GM12878 (cell line): ENCODE measurements around the gene DOK7. TPM values are rescaled to one million over a fixed set of nuclear protein-coding genes. Genes with fewer than 3 reads are reported as not detected.

ENCODE experiments used
- ATAC-seq: fragments of 200-7000 bp; cut with Tn5 transposase; 3 replicates; pipeline ENCODE4 v1.9.1; 2020; ENCODE audit warnings: mild to moderate bottlenecking, moderate library complexity
- BruUV-seq: library from RNA; stranded (reverse); fragments of 400-500 nt; replicated peaks from 2 replicates; lab custom pipeline; 2021; lab: Mats Ljungman, UMichigan
- CTCF ChIA-PET: fragments of 300-600 bp; sonication (Branson Sonifier 250); formaldehyde crosslinking; extraction: SDS; loops from one replicate; lab custom pipeline; 2021; ENCODE audit warnings: inconsistent platforms; lab: Yijun Ruan, JAX
- POLR2A ChIA-PET: fragments of 350-600 bp; formaldehyde crosslinking; extraction: SDS; loops from one replicate; lab custom pipeline; 2021; ENCODE audit warnings: inconsistent platforms; lab: Charles Lee
- RAD21 ChIA-PET: fragments of 300-600 bp; sonication (Branson Sonifier 250); formaldehyde crosslinking; loops from one replicate; lab custom pipeline; 2023; ENCODE audit warnings: antibody characterized with exemption; ENCODE audit not compliant: unreplicated experiment; lab: Charles Lee
- SMC1A ChIA-PET: fragments of 300-600 bp; sonication (Branson Sonifier 250); formaldehyde crosslinking; loops from one replicate; lab custom pipeline; 2023; ENCODE audit not compliant: unreplicated experiment, uncharacterized antibody; lab: Charles Lee
- DNase-seq: peaks from one replicate; pipeline ENCODE4 v3.0.0-alpha.2; 2011; ENCODE audit warnings: low read depth, low spot score
- FAIRE-seq: peaks from 3 replicates; lab custom pipeline; 2011; peaks lifted over from hg19 to GRCh38; lab: Jason Lieb, UNC
- H2AFZ ChIP-seq: 2 replicates; pipeline ENCODE4 v1.6.0; 2011; ENCODE audit warnings: low read depth, low read length, control low read depth; ENCODE audit not compliant: control insufficient read depth
- H3K27ac ChIP-seq: 2 replicates; pipeline ENCODE4 v1.5.1; 2011; ENCODE audit warnings: control low read depth; ENCODE audit not compliant: control insufficient read depth, insufficient read depth
- H3K27me3 ChIP-seq, 2 experiments: replicated peaks in 1 of 2; 2 replicates each; pipeline versions ENCODE4 v1.6.0 to v1.6.1; 2011; ENCODE audit warnings: low read length in 1 of 2; ENCODE audit not compliant: control insufficient read depth in 2 of 2, insufficient read depth in 2 of 2
- H3K36me3 ChIP-seq, 2 experiments: 2 replicates each; pipeline ENCODE4 v1.5.1; 2011; ENCODE audit warnings: low read length in 1 of 2; ENCODE audit not compliant: control insufficient read depth in 2 of 2, insufficient read depth in 2 of 2
- H3K4me1 ChIP-seq: 2 replicates; pipeline ENCODE4 v1.6.1; 2011; ENCODE audit warnings: mild to moderate bottlenecking, low read length, moderate library complexity, mixed read lengths; ENCODE audit not compliant: control insufficient read depth, insufficient read depth
- H3K4me2 ChIP-seq: 2 replicates; pipeline ENCODE4 v1.6.0; 2011; ENCODE audit warnings: control low read depth; ENCODE audit not compliant: control insufficient read depth, insufficient read depth
- H3K4me3 ChIP-seq: fragments of 200-600 bp; sonication (generic); 2 replicates; pipeline ENCODE4 v1.5.1; 2016
- H3K79me2 ChIP-seq: 2 replicates; pipeline ENCODE4 v1.6.0; 2011; ENCODE audit warnings: low read length; ENCODE audit not compliant: control insufficient read depth, insufficient read depth
- H3K9ac ChIP-seq: 2 replicates; pipeline ENCODE4 v1.8.0; 2011; ENCODE audit warnings: low read length, control low read depth, mixed read lengths; ENCODE audit not compliant: control insufficient read depth, insufficient read depth
- H3K9me3 ChIP-seq: replicated peaks from 3 replicates; pipeline ENCODE4 v1.5.1; 2011; ENCODE audit warnings: mild to moderate bottlenecking, low read length; ENCODE audit not compliant: control insufficient read depth, insufficient read depth
- H4K20me1 ChIP-seq: 2 replicates; pipeline ENCODE4 v1.6.0; 2011; ENCODE audit not compliant: control insufficient read depth, insufficient read depth
- E4F1 ChIP-seq: fragments of 450-650 bp; IDR thresholded peaks from 2 replicates; pipeline ENCODE4 v1.6.1; 2018; ENCODE audit warnings: borderline replicate concordance, mild to moderate bottlenecking; ENCODE audit not compliant: partially characterized antibody
- MTA2 ChIP-seq: fragments of 450-650 bp; IDR thresholded peaks from 2 replicates; pipeline ENCODE4 v1.6.1; 2016; ENCODE audit warnings: low read depth, mild to moderate bottlenecking, moderate library complexity
- NBN ChIP-seq: fragments of 450-650 bp; IDR thresholded peaks from 2 replicates; pipeline ENCODE4 v1.6.1; 2016
- WGBS: methylation state at CpG from one replicate; pipeline ENCODE4 v1.1.6; 2016; ENCODE audit warnings: low lambda C conversion rate; ENCODE audit not compliant: insufficient replicate concordance, insufficient coverage; ENCODE audit errors: missing lambda C conversion rate; 5-methylcytosine and 5-hydroxymethylcytosine counted together
- in situ Hi-C: fragments of 300-500 bp; cut with MboI; formaldehyde crosslinking; loops from 9 replicates; pipeline ENCODE4 v1.14.3; 2018; ENCODE audit warnings: mixed read lengths
- intact Hi-C: fragments of 100-400 bp; cut with micrococcal nuclease; formaldehyde crosslinking; loops from one replicate; pipeline ENCODE4 v1.14.2; 2022; ENCODE audit not compliant: unreplicated experiment
- polyA plus RNA-seq, 11 experiments: library from polyadenylated mRNA; depleted of rRNA in 4 of 11; unstranded in 6 of 11; stranded (reverse) in 5 of 11; fragments of >200 nt; fragmentation: Nextera tagmentation in 4 of 11; fragmentation: Illumina TruSeq in 1 of 11; extraction: Ambion mirVana in 4 of 11; extraction: Trizol in 1 of 11; gene quantifications; 1 replicate in 1 of 11; 2 replicates in 10 of 11; pipeline versions ENCODE4 v1.2.1 to v1.2.3, GENCODE V29; 2011 to 2016; ENCODE audit warnings: inconsistent platforms in 2 of 11, missing spikeins in 2 of 11, low read depth in 1 of 11
- total RNA-seq, 4 experiments: library from RNA; depleted of rRNA in 3 of 4; stranded (reverse); fragments of >200 nt in 3 of 4; fragmentation: Illumina TruSeq in 1 of 4; extraction: Trizol in 1 of 4; gene quantifications; 2 replicates each; pipeline versions ENCODE4 v1.2.1 to v1.2.3, GENCODE V29; 2013 to 2021

DOK7 gene
- total and polyA plus RNA-seq, 10 of the 15 experiments (the other 5 are each of a cell fraction or from before 2014, with no cell fraction given): 0.04 to 0.46 (median 0.18) TPM; not detected in 4

DNA sequence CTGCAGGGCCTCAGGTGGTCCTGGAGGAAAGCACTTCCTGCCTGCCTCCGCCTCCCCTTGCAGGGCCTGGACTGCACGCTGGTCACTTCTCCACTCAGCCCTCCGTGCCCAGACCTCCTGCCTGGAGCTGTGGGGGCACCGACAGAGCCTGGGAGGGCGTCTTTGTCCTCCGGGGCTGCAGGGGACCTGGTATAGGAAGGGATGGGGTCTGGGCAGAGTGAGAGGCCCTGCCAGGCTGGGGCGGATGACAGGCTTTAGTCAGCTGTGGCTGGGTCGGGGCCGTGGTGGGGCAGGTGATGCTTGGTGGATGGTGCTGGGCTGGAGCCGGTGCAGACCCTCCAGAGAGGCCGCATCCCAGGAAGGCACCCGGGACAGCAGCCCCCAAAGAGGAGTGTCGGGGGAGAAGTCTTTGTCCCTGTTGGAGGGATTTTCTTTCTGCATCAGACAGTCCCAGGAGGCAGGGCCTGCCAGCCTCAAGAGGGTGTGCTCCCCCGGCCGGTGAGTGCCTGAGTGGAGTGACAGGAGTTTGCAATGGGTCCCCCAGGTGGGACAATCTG lies 1.3 kb downstream of the DOK7 start:
- intact Hi-C loops (no loop called here), in situ Hi-C loops (no loop called here)
- FAIRE-seq (no peak), ATAC-seq (no peak), DNase-seq (no peak)
- BruUV-seq: no TSS peak
- Histone ChIP-seq H3K4me3 (no peak overlapping the region), H3K79me2 (no peaks in the 10 kb centered on the region), H3K27me3 (peaks cover 0 to 5% of the 10 kb centered on the region in 2 experiments; a peak in 2 of 4 replicates), H4K20me1 (no peaks in the 10 kb centered on the region), H3K4me1 (no peaks in the 10 kb centered on the region), H3K36me3 (no peaks in the 10 kb centered on the region), H3K27ac (no peak overlapping the region), H3K4me2 (no peak overlapping the region), H3K9ac (no peak overlapping the region), H2AFZ (no peak overlapping the region), H3K9me3 (no peaks in the 10 kb centered on the region; the same call in 2 of the 3 replicates)
- WGBS: 22% methylated on average over 15 of the region's 15 CpGs
- CTCF ChIA-PET: no interaction called here
- TF ChIP-seq MTA2: no peak
- no peak for TF ChIP-seq E4F1
- no peak for TF ChIP-seq NBN
- RAD21 ChIA-PET: no interaction called here
- SMC1A ChIA-PET: no interaction called here
- POLR2A ChIA-PET: no interaction called here
